ENCODE measurements around the gene SYNE1.
"Not testable (repeated sequence)": the region's sequence is repeated elsewhere in the genome, so short reads cannot be mapped to it uniquely, and the experiment has no call there.

SYNE1 gene

GRCh38 chr6:152496731-152497130 lies 140.4 kb downstream of the SYNE1 start:
- H3K9me3 ChIP-seq (ENCODE audit: control insufficient read depth, low read length) = no peaks in the 10 kb centered on the region
- H3K36me3 ChIP-seq (ENCODE audit: control insufficient read depth, insufficient read depth, low read length) = no peaks in the 10 kb centered on the region
- WGBS, 2 experiments = 90% methylated on average over 5 of the region's 5 CpGs

DNA sequence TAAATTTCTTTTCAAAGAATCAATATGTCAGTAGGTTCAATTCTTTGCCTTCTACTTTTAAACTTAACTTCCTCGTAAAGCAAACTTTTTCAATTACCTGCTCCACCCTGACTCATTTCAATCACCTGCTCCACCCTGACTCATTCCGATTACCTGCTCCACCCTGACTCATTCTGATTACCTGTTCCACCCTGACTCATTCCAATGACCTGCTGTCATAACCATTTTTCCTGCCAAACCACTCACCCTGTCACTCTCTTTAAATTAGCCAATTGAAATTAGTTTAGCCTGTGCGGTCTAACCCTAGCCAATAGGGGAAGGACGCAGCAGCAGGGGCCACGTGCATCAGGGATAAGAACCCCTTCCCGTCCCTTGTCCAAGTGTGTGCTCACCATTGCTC lies 141.7 kb downstream of the SYNE1 start:
- not testable (repeated sequence) for H3K27me3 ChIP-seq (ENCODE audit: control insufficient read depth, insufficient read depth, low read length, poor library complexity, severe bottlenecking); H3K4me1 ChIP-seq (ENCODE audit: control insufficient read depth, insufficient read depth, low read length); H3K27ac ChIP-seq (ENCODE audit: insufficient read depth, low read depth, low read length, poor library complexity, severe bottlenecking); H3K4me3 ChIP-seq (ENCODE audit: insufficient read depth, low read depth, low read length); H3K9me3 ChIP-seq (ENCODE audit: control insufficient read depth, low read length); H3K36me3 ChIP-seq (ENCODE audit: control insufficient read depth, insufficient read depth, low read length)
- 93 to 94% methylated on average over 6 of the region's 6 CpGs for WGBS, 2 experiments

More at GRCh38 chr6:152496731-152497130, 140.4 kb downstream of the SYNE1 start:
- H3K27ac ChIP-seq (ENCODE audit: insufficient read depth, low read depth, low read length, poor library complexity, severe bottlenecking) = no peak overlapping the region
- no peaks in the 10 kb centered on the region for H3K27me3 ChIP-seq (ENCODE audit: control insufficient read depth, insufficient read depth, low read length, poor library complexity, severe bottlenecking)
- H3K4me1 ChIP-seq (ENCODE audit: control insufficient read depth, insufficient read depth, low read length) = no peaks in the 10 kb centered on the region
- no peak overlapping the region for H3K4me3 ChIP-seq (ENCODE audit: insufficient read depth, low read depth, low read length)

- H3K36me3 ChIP-seq (ENCODE audit: control insufficient read depth, insufficient read depth, low read length); H3K4me3 ChIP-seq (ENCODE audit: insufficient read depth, low read depth, low read length); H3K9me3 ChIP-seq (ENCODE audit: control insufficient read depth, low read length); H3K27ac ChIP-seq (ENCODE audit: insufficient read depth, low read depth, low read length, poor library complexity, severe bottlenecking); H3K27me3 ChIP-seq (ENCODE audit: control insufficient read depth, insufficient read depth, low read length, poor library complexity, severe bottlenecking); H3K4me1 ChIP-seq (ENCODE audit: control insufficient read depth, insufficient read depth, low read length): not testable (repeated sequence)
- WGBS, 2 experiments = 93% methylated on average over 3 of the region's 3 CpGs
These were observed 144.9 kb downstream of the SYNE1 start for GRCh38 chr6:152492281-152492680.

- H3K4me3 ChIP-seq (ENCODE audit: insufficient read depth, low read depth, low read length); H3K27me3 ChIP-seq (ENCODE audit: control insufficient read depth, insufficient read depth, low read length, poor library complexity, severe bottlenecking): not testable (repeated sequence)
- 94 to 96% methylated on average over 2 of the region's 2 CpGs for WGBS, 2 experiments
These were observed 145.7 kb downstream of the SYNE1 start for GRCh38 chr6:152491501-152491900.

GRCh38 chr6:152490971-152491378 lies 146.2 kb downstream of the SYNE1 start:
- H3K9me3 ChIP-seq (ENCODE audit: control insufficient read depth, low read length); H3K4me3 ChIP-seq (ENCODE audit: insufficient read depth, low read depth, low read length); H3K27ac ChIP-seq (ENCODE audit: insufficient read depth, low read depth, low read length, poor library complexity, severe bottlenecking); H3K4me1 ChIP-seq (ENCODE audit: control insufficient read depth, insufficient read depth, low read length); H3K36me3 ChIP-seq (ENCODE audit: control insufficient read depth, insufficient read depth, low read length); H3K27me3 ChIP-seq (ENCODE audit: control insufficient read depth, insufficient read depth, low read length, poor library complexity, severe bottlenecking): not testable (repeated sequence)
- WGBS, 2 experiments = 82 to 85% methylated on average over 5 of the region's 5 CpGs

More at GRCh38 chr6:152491501-152491900, 145.7 kb downstream of the SYNE1 start:
- not testable (repeated sequence) for H3K4me1 ChIP-seq (ENCODE audit: control insufficient read depth, insufficient read depth, low read length); H3K27ac ChIP-seq (ENCODE audit: insufficient read depth, low read depth, low read length, poor library complexity, severe bottlenecking); H3K9me3 ChIP-seq (ENCODE audit: control insufficient read depth, low read length); H3K36me3 ChIP-seq (ENCODE audit: control insufficient read depth, insufficient read depth, low read length)

DNA sequence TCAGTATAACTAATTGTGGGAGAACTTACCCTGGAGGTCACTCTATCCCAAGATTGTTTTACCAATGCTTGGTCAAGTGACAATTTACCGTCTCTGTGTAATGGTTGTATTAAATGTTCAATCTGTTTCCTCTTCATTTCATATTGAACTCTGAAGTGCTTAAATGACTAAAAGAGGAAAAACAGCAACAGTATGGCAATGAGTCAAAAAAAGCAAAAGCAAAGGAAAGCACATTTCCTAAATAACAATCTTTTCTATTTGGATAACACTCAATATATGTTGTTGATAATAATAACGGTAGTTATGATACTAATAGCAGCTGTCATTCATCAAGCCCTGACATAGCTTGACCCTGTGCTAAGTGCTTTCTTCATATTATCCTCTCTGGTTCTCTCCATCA lies 152.4 kb downstream of the SYNE1 start:
- Histone ChIP-seq H3K27ac (ENCODE audit: insufficient read depth, low read depth, low read length, poor library complexity, severe bottlenecking) (no peak overlapping the region), H3K4me3 (ENCODE audit: insufficient read depth, low read depth, low read length) (no peak overlapping the region), H3K4me1 (ENCODE audit: control insufficient read depth, insufficient read depth, low read length) (no peaks in the 10 kb centered on the region), H3K36me3 (ENCODE audit: control insufficient read depth, insufficient read depth, low read length) (no peaks in the 10 kb centered on the region), H3K9me3 (ENCODE audit: control insufficient read depth, low read length) (no peaks in the 10 kb centered on the region), H3K27me3 (ENCODE audit: control insufficient read depth, insufficient read depth, low read length, poor library complexity, severe bottlenecking) (no peaks in the 10 kb centered on the region)
- WGBS, 2 experiments = 92% methylated on average over 2 of the region's 2 CpGs; no CpG with 5 or more reads in 1 of the 2 experiments

DNA sequence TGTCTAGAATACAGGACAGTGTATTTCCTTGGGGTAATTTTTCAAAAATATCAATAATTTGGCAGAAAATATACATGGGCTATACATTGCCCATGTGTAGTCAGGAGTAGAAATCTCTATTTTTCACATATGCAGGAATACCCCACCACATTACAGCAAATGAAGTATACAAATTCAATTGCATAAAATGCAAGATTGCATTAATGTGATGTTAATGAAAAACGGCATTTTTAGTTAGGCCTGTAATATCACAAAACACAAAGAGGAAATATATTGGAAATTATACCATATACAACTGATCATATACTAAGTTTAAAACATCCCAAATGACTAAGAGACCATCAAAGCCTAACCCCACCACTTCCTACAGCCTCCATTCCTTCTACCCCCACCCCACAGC lies 154.9 kb downstream of the SYNE1 start:
- no peak overlapping the region for H3K4me3 ChIP-seq (ENCODE audit: insufficient read depth, low read depth, low read length)
- no peak overlapping the region for H3K27ac ChIP-seq (ENCODE audit: insufficient read depth, low read depth, low read length, poor library complexity, severe bottlenecking)
- H3K4me1 ChIP-seq (ENCODE audit: control insufficient read depth, insufficient read depth, low read length) = no peaks in the 10 kb centered on the region
- H3K27me3 ChIP-seq (ENCODE audit: control insufficient read depth, insufficient read depth, low read length, poor library complexity, severe bottlenecking) = no peaks in the 10 kb centered on the region
- no CpG with 5 or more reads among the region's 1 CpG for WGBS, 2 experiments
- no peaks in the 10 kb centered on the region for H3K36me3 ChIP-seq (ENCODE audit: control insufficient read depth, insufficient read depth, low read length)
- no peaks in the 10 kb centered on the region for H3K9me3 ChIP-seq (ENCODE audit: control insufficient read depth, low read length)

GRCh38 chr6:152478377-152479010 lies 158.7 kb downstream of the SYNE1 start:
- H3K36me3 ChIP-seq (ENCODE audit: control insufficient read depth, insufficient read depth, low read length) = no peaks in the 10 kb centered on the region
- no peaks in the 10 kb centered on the region for H3K27me3 ChIP-seq (ENCODE audit: control insufficient read depth, insufficient read depth, low read length, poor library complexity, severe bottlenecking)
- 94 to 95% methylated on average over 11 of the region's 11 CpGs for WGBS, 2 experiments
- no peaks in the 10 kb centered on the region for H3K4me1 ChIP-seq (ENCODE audit: control insufficient read depth, insufficient read depth, low read length)
- no peaks in the 10 kb centered on the region for H3K9me3 ChIP-seq (ENCODE audit: control insufficient read depth, low read length)
- no peak overlapping the region for H3K4me3 ChIP-seq (ENCODE audit: insufficient read depth, low read depth, low read length)
- H3K27ac ChIP-seq (ENCODE audit: insufficient read depth, low read depth, low read length, poor library complexity, severe bottlenecking) = no peak overlapping the region

DNA sequence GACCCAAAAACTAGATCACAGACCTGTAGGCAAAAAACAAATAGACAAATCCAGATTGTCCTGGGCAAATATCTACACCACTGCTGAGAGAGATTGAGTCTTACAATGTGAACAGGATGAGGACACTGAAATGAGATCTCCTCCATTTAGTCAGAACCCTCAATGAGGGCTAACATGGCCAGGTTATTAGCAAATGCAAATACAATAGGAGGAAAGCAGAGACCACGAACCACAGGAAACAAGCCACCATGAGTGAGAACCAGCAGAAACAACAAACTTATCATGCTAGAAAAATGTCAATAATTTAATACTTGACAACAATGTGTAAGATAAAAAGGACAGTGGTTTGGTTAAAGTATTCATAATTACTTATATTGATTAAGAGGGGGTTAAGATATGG lies 162.8 kb downstream of the SYNE1 start:
- no peak overlapping the region for H3K4me3 ChIP-seq (ENCODE audit: insufficient read depth, low read depth, low read length)
- H3K27ac ChIP-seq (ENCODE audit: insufficient read depth, low read depth, low read length, poor library complexity, severe bottlenecking) = no peak overlapping the region
- 83 to 91% methylated on average over 1 of the region's 1 CpG for WGBS, 2 experiments
- H3K27me3 ChIP-seq (ENCODE audit: control insufficient read depth, insufficient read depth, low read length, poor library complexity, severe bottlenecking) = no peaks in the 10 kb centered on the region
- H3K4me1 ChIP-seq (ENCODE audit: control insufficient read depth, insufficient read depth, low read length) = no peaks in the 10 kb centered on the region
- no peaks in the 10 kb centered on the region for H3K36me3 ChIP-seq (ENCODE audit: control insufficient read depth, insufficient read depth, low read length)
- H3K9me3 ChIP-seq (ENCODE audit: control insufficient read depth, low read length) = no peaks in the 10 kb centered on the region

- no peak overlapping the region for H3K27ac ChIP-seq (ENCODE audit: insufficient read depth, low read depth, low read length, poor library complexity, severe bottlenecking)
- no peaks in the 10 kb centered on the region for H3K27me3 ChIP-seq (ENCODE audit: control insufficient read depth, insufficient read depth, low read length, poor library complexity, severe bottlenecking)
- H3K4me3 ChIP-seq (ENCODE audit: insufficient read depth, low read depth, low read length) = no peak overlapping the region
- no peaks in the 10 kb centered on the region for H3K4me1 ChIP-seq (ENCODE audit: control insufficient read depth, insufficient read depth, low read length)
- 94 to 97% methylated on average over 7 of the region's 7 CpGs for WGBS, 2 experiments
- H3K9me3 ChIP-seq (ENCODE audit: control insufficient read depth, low read length) = no peaks in the 10 kb centered on the region
- H3K36me3 ChIP-seq (ENCODE audit: control insufficient read depth, insufficient read depth, low read length) = no peaks in the 10 kb centered on the region
These were observed 164.8 kb downstream of the SYNE1 start for GRCh38 chr6:152472325-152472724.
